HG03095 (cell line): Measurements from ENCODE around the gene STX18.
"Not testable (repeated sequence)": the region's sequence is repeated elsewhere in the genome, so short reads cannot be mapped to it uniquely, and the experiment has no call there.

ENCODE experiments used
- ATAC-seq: cut with Tn5 transposase; IDR thresholded peaks from one replicate; pipeline ENCODE4 v1.9.1; 2021; ENCODE audit warnings: moderate library complexity; ENCODE audit not compliant: unreplicated experiment

STX18 gene

DNA sequence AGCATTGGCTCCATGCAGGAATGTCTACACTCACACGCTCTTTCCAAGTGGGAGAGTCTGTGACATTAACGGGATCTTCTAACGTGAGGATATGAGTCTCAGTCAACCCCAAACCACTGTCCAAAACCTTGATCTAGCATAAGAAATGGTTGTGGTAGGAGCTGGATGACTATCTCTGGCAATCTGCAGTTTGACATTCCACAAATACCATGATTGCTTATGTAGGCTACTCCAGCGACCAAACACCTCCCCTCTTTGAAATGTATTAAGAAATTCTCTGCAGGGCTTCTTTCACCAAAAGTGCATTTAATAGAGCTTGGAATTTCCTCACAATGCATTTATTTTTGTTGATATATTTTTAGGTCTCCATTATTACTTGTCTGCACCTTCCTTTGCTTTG lies 14.1 kb upstream of the STX18 start:
- ATAC-seq: no peak

DNA sequence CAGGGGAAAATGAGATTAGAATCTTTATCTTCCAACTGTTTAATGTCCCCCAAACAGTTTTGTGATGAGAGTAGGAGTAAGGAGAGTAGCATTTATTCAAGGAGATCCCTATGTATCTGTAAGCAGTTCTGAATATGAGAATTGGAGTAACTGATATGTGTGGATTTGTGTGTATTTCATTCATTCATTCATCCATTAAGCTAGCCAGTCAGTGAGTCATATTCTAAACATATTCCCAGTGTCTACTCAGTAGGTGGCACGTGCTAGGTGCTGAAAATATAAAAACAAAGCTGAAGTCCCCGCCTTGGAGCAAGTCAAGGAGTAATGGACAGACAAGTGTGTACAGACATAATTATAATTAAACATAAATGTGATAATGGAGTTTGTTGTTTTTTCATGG lies 12.4 kb upstream of the STX18 start:
- ATAC-seq: no peak

DNA sequence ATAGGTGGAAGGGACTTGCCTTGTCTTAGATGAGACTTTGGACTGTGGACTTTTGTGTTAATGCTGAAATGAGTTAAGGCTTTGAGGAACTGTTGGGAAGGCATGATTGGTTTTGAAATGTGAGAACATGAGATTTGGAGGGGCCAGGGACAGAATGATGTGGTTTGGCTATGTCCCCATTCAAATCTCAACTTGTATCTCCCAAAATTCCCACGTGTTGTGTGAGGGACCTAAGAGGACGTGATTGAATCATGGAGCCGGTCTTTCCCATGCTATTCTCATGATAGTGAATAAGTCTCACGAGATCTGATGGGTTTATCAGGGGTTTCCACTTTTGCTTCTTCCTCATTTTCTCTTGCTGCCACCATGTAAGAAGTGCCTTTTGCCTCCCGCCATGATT lies 10.2 kb upstream of the STX18 start:
- not testable (repeated sequence) for ATAC-seq

- ATAC-seq: not testable (repeated sequence)
Observed at GRCh38 chr4:4550161-4550560, 8.3 kb upstream of the STX18 start.

- ATAC-seq: no peak
Observed at GRCh38 chr4:4549534-4549933, 7.7 kb upstream of the STX18 start.

GRCh38 chr4:4542774-4543485 lies 1.1 kb upstream of the STX18 start:
- ATAC-seq: no peak

DNA sequence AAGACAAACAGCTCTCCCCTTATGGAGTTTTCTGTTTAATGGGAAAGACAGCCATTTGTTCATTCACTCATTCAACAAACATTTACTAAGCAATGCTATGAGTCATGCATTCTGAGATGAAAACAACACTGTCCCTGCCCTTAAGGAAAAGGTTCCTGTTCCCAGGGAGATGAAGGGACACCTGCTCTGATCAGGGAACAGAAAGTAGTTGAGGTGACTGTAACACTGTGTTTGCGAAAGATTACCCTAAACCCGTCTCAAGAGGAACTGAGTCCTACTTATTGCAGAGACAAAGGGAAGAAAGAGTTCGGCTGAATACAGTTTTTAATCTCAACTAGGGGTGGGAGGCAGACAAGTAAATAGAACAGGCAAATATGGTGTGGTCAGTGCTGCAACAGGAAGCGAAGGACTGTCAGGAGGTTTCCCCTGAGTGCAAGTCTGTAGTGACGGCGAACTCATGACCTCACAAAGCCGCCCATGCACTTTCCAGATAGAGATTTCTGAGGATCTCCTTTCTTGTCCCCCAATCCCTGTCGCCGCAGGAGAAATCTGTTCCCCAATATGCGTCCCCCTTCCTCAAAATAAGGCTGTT lies 712 bp downstream of the STX18 start:
- ATAC-seq: no peak

GRCh38 chr4:4539481-4539880 lies 2.4 kb downstream of the STX18 start:
- ATAC-seq: no peak

- no peak for ATAC-seq
Observed at GRCh38 chr4:4535590-4535989, 6.3 kb downstream of the STX18 start.

GRCh38 chr4:4534515-4535145 lies 7.2 kb downstream of the STX18 start:
- ATAC-seq: no peak

DNA sequence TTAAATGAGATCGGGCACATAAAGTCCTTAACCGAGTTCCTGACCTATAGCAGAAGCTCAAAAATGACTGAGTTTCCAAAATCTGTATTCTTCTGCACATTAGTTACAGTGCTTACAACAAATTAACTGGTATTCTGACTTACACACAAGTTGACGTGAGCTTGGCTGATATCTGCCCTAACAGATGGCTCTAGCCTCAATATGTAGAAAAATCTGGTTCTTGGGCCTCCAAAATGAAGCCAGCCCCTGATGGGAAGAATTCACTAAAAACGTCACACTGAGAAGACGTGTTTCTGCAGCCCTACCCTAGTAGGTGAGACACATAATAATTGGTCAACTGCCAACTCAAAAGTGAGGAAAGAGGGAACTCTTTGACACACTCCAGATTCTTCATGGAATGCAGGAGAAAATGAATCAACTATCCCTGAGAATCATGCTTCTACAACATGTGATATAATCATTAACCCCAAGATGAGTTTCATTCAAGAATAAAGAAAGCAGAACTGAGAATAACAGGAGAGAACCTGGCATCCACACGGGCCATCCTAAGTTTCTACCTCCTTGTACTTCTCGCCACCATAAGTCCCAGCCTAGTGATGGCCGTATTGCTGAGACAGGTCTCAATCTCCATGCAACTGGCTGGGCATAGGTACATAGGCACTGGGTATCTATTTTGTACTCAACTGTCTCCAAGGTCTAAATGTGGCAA lies 8.2 kb downstream of the STX18 start:
- ATAC-seq: no peak

DNA sequence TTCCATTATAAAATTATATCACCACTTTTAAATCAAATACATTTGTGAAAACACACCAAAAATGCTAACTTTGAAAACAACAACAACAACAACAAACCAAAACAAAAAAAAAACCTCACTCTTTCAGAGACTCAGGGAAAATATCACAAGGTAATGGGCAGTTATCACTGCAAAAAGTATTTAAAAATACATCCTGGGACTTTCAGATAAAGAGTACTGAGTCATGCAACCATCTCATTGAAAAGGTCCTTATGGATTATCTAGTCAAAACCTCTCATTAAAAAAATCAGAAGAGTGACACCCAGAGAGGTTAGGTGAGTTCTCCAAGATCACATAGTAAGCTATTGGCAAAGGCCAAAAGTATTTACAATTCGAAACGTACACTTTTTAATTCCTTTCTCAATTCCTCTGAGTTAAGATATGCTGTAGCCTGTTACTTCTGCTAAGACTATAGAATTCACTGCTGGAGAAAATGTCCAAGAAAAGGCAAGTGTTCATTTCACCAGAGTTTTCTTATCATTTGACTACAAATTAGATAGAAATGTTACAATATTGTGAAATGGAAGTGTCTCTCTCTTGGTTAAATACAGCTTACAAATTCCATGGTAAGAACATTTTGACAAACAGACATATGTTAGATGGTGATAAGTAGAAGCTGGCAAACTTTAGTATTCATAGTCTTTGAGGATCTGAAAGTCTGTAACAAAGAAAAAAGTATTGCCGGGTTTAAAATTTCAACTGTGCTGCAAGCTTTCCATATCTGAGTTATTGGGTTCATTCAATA lies 9.3 kb downstream of the STX18 start:
- no peak for ATAC-seq

- ATAC-seq: no peak
Observed at GRCh38 chr4:4529392-4529791, 12.5 kb downstream of the STX18 start.

DNA sequence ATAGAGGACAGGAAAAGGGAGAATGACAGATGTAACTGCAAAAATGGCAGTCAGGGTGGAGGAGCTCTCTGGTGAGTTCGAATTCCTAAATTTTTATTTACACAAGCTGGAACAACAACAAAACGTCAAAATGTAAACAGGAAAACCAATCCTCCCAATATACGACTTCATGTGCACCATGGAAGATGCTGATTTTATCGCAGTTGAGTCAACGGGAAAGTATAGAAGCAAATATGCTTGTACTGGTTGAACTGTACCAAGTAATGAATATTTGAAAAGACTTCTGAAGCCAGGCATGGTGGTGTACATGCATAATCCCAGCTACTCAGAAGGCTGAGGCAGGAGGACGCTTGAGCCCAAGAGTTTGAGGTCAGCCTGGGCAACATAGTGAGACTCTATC lies 15.4 kb downstream of the STX18 start:
- ATAC-seq: no peak

GRCh38 chr4:4524364-4524763 lies 17.5 kb downstream of the STX18 start:
- peak; percentile 98 for ATAC-seq

- no peak for ATAC-seq
Observed at GRCh38 chr4:4521731-4522130, 20.1 kb downstream of the STX18 start.

- ATAC-seq: no peak
Observed at GRCh38 chr4:4521136-4521535, 20.7 kb downstream of the STX18 start.

GRCh38 chr4:4519297-4519894 lies 22.5 kb downstream of the STX18 start:
- no peak for ATAC-seq

DNA sequence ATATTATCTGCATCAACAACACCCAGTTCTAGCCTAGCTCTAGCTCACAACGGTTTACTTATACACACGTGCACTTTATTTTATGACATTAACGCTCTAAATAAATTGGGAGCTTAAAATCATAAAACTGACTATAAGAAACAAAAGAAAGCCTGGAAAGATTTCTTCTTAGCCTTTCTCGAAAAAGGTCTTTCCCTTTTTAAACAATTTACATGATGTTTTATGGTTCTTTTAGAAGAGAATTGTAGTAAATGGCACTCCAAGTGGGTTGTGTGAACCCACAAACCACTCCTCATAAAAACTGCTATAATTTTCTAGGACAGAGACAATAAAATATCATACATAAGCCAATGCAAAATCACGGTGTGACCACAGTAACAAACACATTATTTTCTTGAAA lies 23.1 kb downstream of the STX18 start:
- ATAC-seq: no peak

- no peak for ATAC-seq
Observed at GRCh38 chr4:4514786-4515185, 27.1 kb downstream of the STX18 start.

DNA sequence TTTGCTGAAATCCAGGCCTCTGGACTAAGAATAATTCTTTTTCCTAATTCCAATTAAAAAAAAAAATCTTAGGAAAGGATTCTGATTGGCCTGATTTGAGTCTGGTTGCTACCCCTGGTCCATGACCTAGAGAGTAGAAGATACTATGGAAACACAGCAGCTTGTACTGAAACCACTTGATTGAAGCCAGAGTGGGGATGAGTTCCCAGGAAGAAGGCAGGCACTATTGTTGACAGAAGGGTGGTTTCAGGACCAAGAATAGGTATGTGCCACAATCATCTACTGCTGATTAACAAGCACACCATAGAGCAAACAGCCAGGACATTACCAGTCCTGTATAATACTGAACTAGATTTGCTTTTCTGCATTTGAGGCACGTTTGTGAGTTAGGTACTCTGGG lies 29.6 kb downstream of the STX18 start:
- ATAC-seq: no peak
